Testis (tissue), 2 donors: ENCODE measurements around the gene HAND2.

Experiments used
- CTCF ChIP-seq, 3 experiments: fragments of 450-650 bp in 2 of 3; fragments of 200-600 bp in 1 of 3; sonication (generic) in 1 of 3; IDR thresholded peaks; one replicate each; pipeline ENCODE4 v1.5.1; 2016 to 2019; ENCODE audit warnings: antibody characterized with exemption in 3 of 3, mild to moderate bottlenecking in 2 of 3, moderate library complexity in 1 of 3
- POLR2A ChIP-seq: fragments of 450-650 bp; IDR thresholded peaks from one replicate; pipeline ENCODE4 v1.6.1; 2017; ENCODE audit warnings: antibody characterized with exemption, mild to moderate bottlenecking, moderate library complexity

DNA sequence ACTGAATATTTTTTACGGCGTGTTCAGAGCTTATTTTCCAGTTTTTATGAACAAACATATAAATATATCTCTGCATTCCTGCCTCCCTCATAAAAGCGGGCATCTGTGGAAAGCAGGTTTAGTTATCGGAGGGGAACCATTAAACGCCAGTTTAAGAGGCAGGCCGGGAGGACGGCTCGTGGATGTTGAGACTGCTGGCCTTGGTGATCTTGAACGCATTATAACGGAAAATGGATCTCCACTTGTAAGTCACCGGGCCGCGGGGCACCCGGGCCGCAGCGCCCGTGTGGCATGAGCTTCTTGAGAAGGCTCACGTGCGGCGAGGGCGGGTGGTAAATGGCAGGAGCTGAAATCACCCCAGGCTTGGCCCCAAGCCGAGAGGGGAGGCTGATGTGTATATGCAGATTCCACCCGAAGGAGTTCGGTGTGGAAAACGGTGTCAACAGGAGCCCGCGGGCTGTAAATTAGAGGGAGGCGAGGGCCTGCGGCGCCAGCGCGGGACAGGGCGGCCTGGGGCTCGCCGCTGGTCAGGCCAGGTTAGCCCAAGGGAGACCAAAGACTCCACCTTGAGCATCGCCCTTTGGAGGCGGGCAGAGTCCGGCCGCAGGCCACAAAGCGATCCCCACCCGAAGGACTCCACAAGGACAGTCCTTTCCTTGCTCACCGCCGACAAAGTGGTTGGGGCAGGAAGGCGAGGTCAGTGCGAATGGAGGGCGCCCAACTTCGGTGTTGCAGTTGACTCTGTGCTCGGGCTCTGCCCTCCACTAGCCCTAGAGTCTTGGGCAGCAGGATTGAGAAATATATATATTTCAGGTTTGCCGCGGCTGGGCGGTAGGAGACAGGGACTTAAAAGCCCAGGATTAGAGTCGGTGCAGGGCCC lies 1.3 kb upstream of the HAND2 start:
- TF ChIP-seq CTCF (IDR thresholded peaks at IDR 0.05) (no peak), POLR2A (no peak)
